ENCODE results near the gene RRH.

- no peak for TF ChIP-seq CTCF (IDR thresholded peaks at IDR 0.05)
- no peak for TF ChIP-seq EZH2 (IDR thresholded peaks at IDR 0.05; ENCODE audit: borderline replicate concordance, insufficient read depth, low read depth, low read length, poor library complexity, severe bottlenecking)
These were observed 36.4 kb downstream of the RRH start for GRCh38 chr4:109864134-109864533.
